HepG2 (cell line): ENCODE data around the gene CFAP100. TPM values are rescaled to one million over a fixed set of nuclear protein-coding genes. Genes with fewer than 3 reads are reported as not detected.

Experiments used
- ATAC-seq: fragments of 200-7000 bp; cut with Tn5 transposase; 3 replicates; pipeline ENCODE4 v1.9.1; 2020; ENCODE audit warnings: mild to moderate bottlenecking, moderate library complexity
- BruUV-seq: library from RNA; stranded (reverse); fragments of 400-500 nt; replicated peaks from 2 replicates; lab custom pipeline; 2021; lab: Mats Ljungman, UMichigan
- CTCF ChIA-PET: fragments of 300-600 bp; formaldehyde crosslinking; extraction: SDS; loops from one replicate; lab custom pipeline; 2021; ENCODE audit warnings: low total read pairs, inconsistent platforms, low intra/inter-chr PET ratio; lab: Yijun Ruan, JAX
- POLR2A ChIA-PET: fragments of 350-600 bp; sonication (Branson Sonifier 250); formaldehyde crosslinking; loops from one replicate; lab custom pipeline; 2020; ENCODE audit warnings: antibody characterized with exemption, inconsistent platforms; lab: Yijun Ruan, JAX
- DNase-seq: peaks from one replicate; pipeline ENCODE4 v3.0.0-alpha.2; 2015; ENCODE audit warnings: low spot score
- FAIRE-seq: peaks from 3 replicates; lab custom pipeline; 2011; peaks lifted over from hg19 to GRCh38; lab: Jason Lieb, UNC
- H2AFZ ChIP-seq: one replicate; pipeline ENCODE4 v1.6.1; 2011; ENCODE audit warnings: low read length, inconsistent platforms
- H3K27ac ChIP-seq: fragments of 300-600 bp; 3 replicates; pipeline ENCODE4 v1.8.0; 2011; ENCODE audit warnings: mixed run types, mild to moderate bottlenecking, mixed read lengths, low read length, inconsistent platforms; ENCODE audit not compliant: insufficient read depth; ENCODE audit errors: extremely low read length
- H3K27me3 ChIP-seq, 2 experiments: fragments of 200-600 bp in 1 of 2; 2 replicates in 1 of 2; 3 replicates in 1 of 2; pipeline versions ENCODE4 v1.6.0 to v1.8.0; 2011; ENCODE audit warnings: low read length in 2 of 2, mild to moderate bottlenecking in 2 of 2, moderate library complexity in 2 of 2, inconsistent platforms in 1 of 2; ENCODE audit not compliant: insufficient read depth in 2 of 2, control insufficient read depth in 1 of 2
- H3K36me3 ChIP-seq, 2 experiments: fragments of 200-600 bp in 1 of 2; replicated peaks in 1 of 2; 2 replicates in 1 of 2; 3 replicates in 1 of 2; pipeline versions ENCODE4 v1.5.1 to v1.8.0; 2011; ENCODE audit warnings: low read length in 2 of 2, inconsistent platforms in 1 of 2; ENCODE audit not compliant: insufficient read depth in 2 of 2, control insufficient read depth in 1 of 2
- H3K4me1 ChIP-seq: 2 replicates; pipeline ENCODE4 v1.5.1; 2012; ENCODE audit warnings: low read length, inconsistent platforms; ENCODE audit not compliant: insufficient read depth
- H3K4me2 ChIP-seq: 2 replicates; pipeline ENCODE4 v1.6.0; 2011; ENCODE audit warnings: low read depth, low read length, inconsistent platforms
- H3K4me3 ChIP-seq, 3 experiments: fragments of 200-600 bp in 1 of 3; sonication (generic), shearing (Covaris generic) in 1 of 3; replicated peaks in 1 of 3; 2 replicates each; pipeline ENCODE4 v1.5.1; 2011 to 2016; ENCODE audit warnings: low read length in 3 of 3, inconsistent platforms in 2 of 3, low read depth in 2 of 3, mild to moderate bottlenecking in 2 of 3, control low read depth in 1 of 3, mixed read lengths in 1 of 3; ENCODE audit not compliant: insufficient read depth in 1 of 3
- H3K79me2 ChIP-seq: one replicate; pipeline ENCODE4 v1.6.1; 2011; ENCODE audit warnings: low read length, inconsistent platforms; ENCODE audit not compliant: insufficient read depth
- H3K9ac ChIP-seq: 2 replicates; pipeline ENCODE4 v1.6.0; 2011; ENCODE audit warnings: mild to moderate bottlenecking, low read depth, low read length, inconsistent platforms; ENCODE audit not compliant: insufficient read depth
- H3K9me3 ChIP-seq: 2 replicates; pipeline ENCODE4 v1.5.1; 2012; ENCODE audit warnings: mild to moderate bottlenecking, low read length
- H4K20me1 ChIP-seq: 2 replicates; pipeline ENCODE4 v1.6.0; 2011; ENCODE audit warnings: inconsistent platforms, mild to moderate bottlenecking, low read length, moderate library complexity; ENCODE audit not compliant: insufficient read depth
- AGO2 ChIP-seq: fragments of 200-400 bp; formaldehyde crosslinking; optimal IDR thresholded peaks from 2 replicates; pipeline ENCODE3; 2017; ENCODE audit warnings: mild to moderate bottlenecking, low read depth, low read length, moderate library complexity
- ESRRA ChIP-seq: sonication (generic); formaldehyde crosslinking; IDR thresholded peaks from 2 replicates; pipeline ENCODE4 v1.5.1; 2020; ENCODE audit warnings: mild to moderate bottlenecking, low read depth, missing genetic modification reagents
- KDM3A ChIP-seq: IDR thresholded peaks from 2 replicates; pipeline ENCODE4 v1.6.1; 2018; ENCODE audit warnings: low read depth, missing compliant biosample characterization
- POLR2AphosphoS5 ChIP-seq: IDR thresholded peaks from 2 replicates; pipeline ENCODE4 v1.6.1; 2012; ENCODE audit warnings: low read depth, low read length
- WGBS: methylation state at CpG from one replicate; pipeline ENCODE4 v1.1.6; 2017; ENCODE audit warnings: low lambda C conversion rate; 5-methylcytosine and 5-hydroxymethylcytosine counted together
- in situ Hi-C: cut with HindIII; loops from 2 replicates; pipeline ENCODE4 v1.10.0; 2017; ENCODE audit warnings: low pct_unique_long_range_greater_than_20kb; ENCODE audit not compliant: extremely low pct_ligation_motif_present
- intact Hi-C: fragments of 100-400 bp; cut with micrococcal nuclease; formaldehyde crosslinking; loops from one replicate; pipeline ENCODE4 v1.10.0; 2022; ENCODE audit not compliant: unreplicated experiment
- polyA plus RNA-seq, 8 experiments: library from polyadenylated mRNA; depleted of rRNA in 3 of 8; stranded (reverse) in 7 of 8; unstranded in 1 of 8; fragments of >200 nt; fragmentation: Illumina TruSeq in 4 of 8; extraction: Trizol in 4 of 8; gene quantifications; 2 replicates each; pipeline versions ENCODE4 v1.2.1 to v1.2.3, GENCODE V29; 2011 to 2016; ENCODE audit warnings: low read depth in 4 of 8, missing spikeins in 1 of 8, mixed read lengths in 1 of 8; ENCODE audit not compliant: insufficient read depth in 1 of 8
- total RNA-seq, 5 experiments: library from RNA; depleted of rRNA; stranded (reverse); fragments of >200 nt; fragmentation: Illumina TruSeq; extraction: Trizol; gene quantifications; 2 replicates each; pipeline ENCODE4 v1.2.3, GENCODE V29; 2016; ENCODE audit warnings: low read depth in 1 of 5
- TF ChIP-seq, protein P1 (sequence below): sonication (generic); formaldehyde crosslinking; IDR thresholded peaks from 2 replicates; pipeline ENCODE4 v1.4.0; 2020; ENCODE audit warnings: mild to moderate bottlenecking, missing genetic modification reagents, borderline replicate concordance
- TF ChIP-seq, protein P2 (sequence below): sonication (generic); formaldehyde crosslinking; IDR thresholded peaks from 2 replicates; pipeline ENCODE4 v1.5.1; 2020; ENCODE audit warnings: mild to moderate bottlenecking, missing genetic modification reagents, moderate library complexity

The CFAP100 gene
- total and polyA plus RNA-seq, 2 of the 13 experiments (the other 11 are each of a cell fraction or from before 2014, with no cell fraction given): 0.32 TPM; not detected in 1

DNA sequence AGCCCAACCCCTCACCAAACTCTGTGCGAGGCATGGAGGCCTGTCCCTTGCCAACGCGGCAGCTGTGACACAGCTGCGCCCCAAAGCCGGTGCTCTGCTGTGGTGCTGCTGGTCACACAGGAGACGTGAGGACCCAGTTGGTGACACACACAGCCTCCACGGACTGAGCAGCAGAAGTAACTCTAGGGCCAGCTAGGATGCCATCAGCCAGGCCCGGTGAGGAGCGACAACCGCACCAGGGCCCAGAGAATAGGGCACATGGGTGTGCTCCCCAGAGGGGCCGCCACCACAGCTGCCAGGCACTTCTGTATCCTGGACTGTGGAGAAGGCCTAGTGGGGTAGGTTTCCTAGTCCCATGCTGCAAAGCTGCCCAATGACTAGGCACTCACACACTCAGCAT lies 70.3 kb downstream of the CFAP100 start:
- peaks cover 36 to 92% of the 10 kb centered on the region in 2 experiments for H3K36me3 ChIP-seq
- peak; percentile 40; the same call in 2 of the 3 replicates for ATAC-seq
- peaks cover 19% of the 10 kb centered on the region; the same call in 1 of the 2 replicates for H4K20me1 ChIP-seq
- in situ Hi-C loops: no loop called here
- peak overlapping the region; percentile 24; the same call in 1 of the 2 replicates for H3K9ac ChIP-seq
- no TSS peak for BruUV-seq
- peaks cover 57% of the 10 kb centered on the region for H3K4me1 ChIP-seq
- TF ChIP-seq, protein P1, sequence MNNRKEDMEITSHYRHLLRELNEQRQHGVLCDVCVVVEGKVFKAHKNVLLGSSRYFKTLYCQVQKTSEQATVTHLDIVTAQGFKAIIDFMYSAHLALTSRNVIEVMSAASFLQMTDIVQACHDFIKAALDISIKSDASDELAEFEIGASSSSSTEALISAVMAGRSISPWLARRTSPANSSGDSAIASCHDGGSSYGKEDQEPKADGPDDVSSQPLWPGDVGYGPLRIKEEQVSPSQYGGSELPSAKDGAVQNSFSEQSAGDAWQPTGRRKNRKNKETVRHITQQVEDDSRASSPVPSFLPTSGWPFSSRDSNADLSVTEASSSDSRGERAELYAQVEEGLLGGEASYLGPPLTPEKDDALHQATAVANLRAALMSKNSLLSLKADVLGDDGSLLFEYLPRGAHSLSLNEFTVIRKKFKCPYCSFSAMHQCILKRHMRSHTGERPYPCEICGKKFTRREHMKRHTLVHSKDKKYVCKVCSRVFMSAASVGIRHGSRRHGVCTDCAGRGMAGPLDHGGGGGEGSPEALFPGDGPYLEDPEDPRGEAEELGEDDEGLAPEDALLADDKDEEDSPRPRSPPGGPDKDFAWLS (CRISPR knock-in tag): 0 out of 2 replicates have a peak, but pooled peaks have one; percentile 31
- TF ChIP-seq POLR2AphosphoS5: 0 out of 2 replicates have a peak, but pooled peaks have one; percentile 19
- no peak for TF ChIP-seq ESRRA (CRISPR knock-in tag)
- TF ChIP-seq, protein P2, sequence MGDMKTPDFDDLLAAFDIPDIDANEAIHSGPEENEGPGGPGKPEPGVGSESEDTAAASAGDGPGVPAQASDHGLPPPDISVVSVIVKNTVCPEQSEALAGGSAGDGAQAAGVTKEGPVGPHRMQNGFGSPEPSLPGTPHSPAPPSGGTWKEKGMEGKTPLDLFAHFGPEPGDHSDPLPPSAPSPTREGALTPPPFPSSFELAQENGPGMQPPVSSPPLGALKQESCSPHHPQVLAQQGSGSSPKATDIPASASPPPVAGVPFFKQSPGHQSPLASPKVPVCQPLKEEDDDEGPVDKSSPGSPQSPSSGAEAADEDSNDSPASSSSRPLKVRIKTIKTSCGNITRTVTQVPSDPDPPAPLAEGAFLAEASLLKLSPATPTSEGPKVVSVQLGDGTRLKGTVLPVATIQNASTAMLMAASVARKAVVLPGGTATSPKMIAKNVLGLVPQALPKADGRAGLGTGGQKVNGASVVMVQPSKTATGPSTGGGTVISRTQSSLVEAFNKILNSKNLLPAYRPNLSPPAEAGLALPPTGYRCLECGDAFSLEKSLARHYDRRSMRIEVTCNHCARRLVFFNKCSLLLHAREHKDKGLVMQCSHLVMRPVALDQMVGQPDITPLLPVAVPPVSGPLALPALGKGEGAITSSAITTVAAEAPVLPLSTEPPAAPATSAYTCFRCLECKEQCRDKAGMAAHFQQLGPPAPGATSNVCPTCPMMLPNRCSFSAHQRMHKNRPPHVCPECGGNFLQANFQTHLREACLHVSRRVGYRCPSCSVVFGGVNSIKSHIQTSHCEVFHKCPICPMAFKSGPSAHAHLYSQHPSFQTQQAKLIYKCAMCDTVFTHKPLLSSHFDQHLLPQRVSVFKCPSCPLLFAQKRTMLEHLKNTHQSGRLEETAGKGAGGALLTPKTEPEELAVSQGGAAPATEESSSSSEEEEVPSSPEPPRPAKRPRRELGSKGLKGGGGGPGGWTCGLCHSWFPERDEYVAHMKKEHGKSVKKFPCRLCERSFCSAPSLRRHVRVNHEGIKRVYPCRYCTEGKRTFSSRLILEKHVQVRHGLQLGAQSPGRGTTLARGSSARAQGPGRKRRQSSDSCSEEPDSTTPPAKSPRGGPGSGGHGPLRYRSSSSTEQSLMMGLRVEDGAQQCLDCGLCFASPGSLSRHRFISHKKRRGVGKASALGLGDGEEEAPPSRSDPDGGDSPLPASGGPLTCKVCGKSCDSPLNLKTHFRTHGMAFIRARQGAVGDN: peak; percentile 53; the same call in 1 of the 2 replicates
- peak; percentile 26 for TF ChIP-seq AGO2
- no peak for TF ChIP-seq KDM3A (CRISPR knock-in tag)
- TF ChIP-seq, all 625 proteins: peak for 4
- Histone ChIP-seq H3K79me2 (peaks cover 37% of the 10 kb centered on the region), H3K4me3 (no peak overlapping the region; a peak in 1 of 6 replicates), H3K9me3 (no peaks in the 10 kb centered on the region), H3K4me2 (peak overlapping the region; percentile 45), H3K27me3 (no peaks in the 10 kb centered on the region), H3K27ac (peak overlapping the region; percentile 58), H2AFZ (no peak overlapping the region)
- POLR2A ChIA-PET: interaction anchor here (2.4 kb wide), 1 partner anchor 10 kb away, joined by 13 read pairs; the partner anchor contains the start of gene ZXDC
- WGBS: 100% methylated on average over 5 of the region's 11 CpGs
- FAIRE-seq (no peak), DNase-seq (no peak)
- CTCF ChIA-PET: no interaction called here
- intact Hi-C loops: no loop called here
